HEK293T (cell line): Measurements from ENCODE around the gene RALGAPB.

ENCODE experiments used
- BHLHE40 ChIP-seq: fragments of 450-650 bp; IDR thresholded peaks from 2 replicates; pipeline ENCODE4 v1.6.1; 2016; ENCODE audit warnings: mild to moderate bottlenecking, moderate library complexity, borderline replicate concordance
- ELF4 ChIP-seq: fragments of 450-650 bp; IDR thresholded peaks from 2 replicates; pipeline ENCODE4 v1.6.1; 2017; ENCODE audit warnings: antibody characterized with exemption
- NFRKB ChIP-seq: fragments of 450-650 bp; IDR thresholded peaks from 2 replicates; pipeline ENCODE4 v1.6.1; 2016; ENCODE audit warnings: mild to moderate bottlenecking, moderate library complexity
- SP1 ChIP-seq: fragments of 450-650 bp; IDR thresholded peaks from 2 replicates; pipeline ENCODE4 v1.6.1; 2017
- SUZ12 ChIP-seq: fragments of 450-650 bp; IDR thresholded peaks from 2 replicates; pipeline ENCODE4 v1.6.1; 2016; ENCODE audit warnings: mild to moderate bottlenecking
- TARDBP ChIP-seq: fragments of 450-650 bp; IDR thresholded peaks from 2 replicates; pipeline ENCODE4 v1.6.1; 2016

DNA sequence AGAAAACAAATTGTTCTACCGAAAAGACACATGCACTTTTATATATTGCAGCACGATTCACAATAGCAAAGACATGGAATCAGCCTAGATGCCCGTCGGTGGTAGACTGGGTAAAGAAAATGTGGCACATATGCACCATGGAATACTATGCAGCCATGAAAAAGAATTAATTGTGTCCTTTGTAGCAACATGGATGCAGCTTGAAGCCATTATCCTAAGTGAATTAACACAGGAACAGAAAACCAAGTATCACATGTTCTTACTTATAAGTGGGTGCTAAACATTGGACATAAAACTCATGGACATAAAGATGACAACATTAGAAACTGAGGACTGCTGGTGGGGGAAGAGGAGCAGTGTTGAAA is 32.4 kb downstream of the RALGAPB start:
- TF ChIP-seq TARDBP, result no peak
- no peak for TF ChIP-seq NFRKB
- TF ChIP-seq ELF4, result no peak
- TF ChIP-seq SP1, result no peak
- TF ChIP-seq SUZ12, result no peak
- no peak for TF ChIP-seq BHLHE40
